TTC549 (cell line): Measurements from ENCODE around the gene PRDX1.
"Not testable (repeated sequence)": the region's sequence is repeated elsewhere in the genome, so short reads cannot be mapped to it uniquely, and the experiment has no call there.

Experiments
- FAIRE-seq: peaks from 2 replicates; lab custom pipeline; 2012; peaks lifted over from hg19 to GRCh38; lab: Jason Lieb, UNC

Gene PRDX1

DNA sequence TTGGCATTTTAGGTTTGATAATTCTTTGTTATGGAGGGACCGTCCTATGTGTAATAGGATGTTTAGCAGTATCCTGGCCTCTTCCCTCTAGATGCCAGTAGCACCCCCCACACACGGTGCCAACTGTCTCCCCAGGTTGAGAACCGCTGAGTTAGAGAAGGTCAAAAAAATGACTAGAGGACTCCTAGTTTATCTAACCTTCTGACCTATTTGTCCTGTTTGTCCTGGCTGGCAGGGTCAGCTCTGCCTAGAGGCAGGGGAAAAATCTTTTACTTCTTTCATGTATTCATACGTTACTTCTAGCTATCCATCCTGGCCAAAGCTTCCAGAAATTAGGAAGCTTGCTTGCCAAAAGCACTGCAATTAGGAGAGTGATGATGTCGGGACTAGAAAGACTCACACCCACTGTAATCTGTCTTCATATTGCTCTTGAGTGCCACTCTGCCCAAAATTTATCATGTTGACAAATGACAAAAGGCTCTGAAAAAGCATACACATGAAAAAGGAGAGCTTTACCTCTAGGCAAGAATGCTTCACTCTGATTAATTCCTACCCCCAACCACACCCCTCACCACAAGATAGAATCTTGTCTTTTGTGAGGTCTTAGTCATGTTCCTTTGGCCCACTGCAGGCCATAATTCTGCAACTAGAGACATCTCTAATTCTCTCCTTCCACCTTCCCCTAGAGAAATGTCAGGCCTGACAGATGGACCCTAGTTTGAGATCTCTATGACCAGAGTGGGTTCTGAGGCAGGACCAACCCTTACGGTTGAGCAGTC is 14.5 kb upstream of the PRDX1 start:
- no peak for FAIRE-seq

DNA sequence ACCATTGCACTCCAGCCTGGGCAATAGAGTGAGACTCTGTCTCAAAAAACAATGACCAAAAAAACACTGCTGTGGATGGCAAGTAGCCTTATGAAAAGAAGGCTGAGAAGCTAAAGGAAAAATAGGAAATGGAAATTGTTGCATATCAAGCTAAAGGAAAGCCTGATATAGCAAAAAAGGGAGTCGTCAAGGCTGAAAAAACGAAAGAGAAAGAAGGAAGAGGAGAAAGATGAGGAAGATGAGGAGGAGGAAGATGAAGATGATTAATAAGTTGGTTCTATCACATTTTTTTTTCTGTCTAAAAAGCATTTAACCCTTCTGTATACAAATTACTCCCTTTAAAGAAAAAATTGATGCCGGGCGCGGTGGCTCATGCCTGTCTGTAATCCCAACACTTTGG is 10.2 kb upstream of the PRDX1 start:
- no peak for FAIRE-seq

DNA sequence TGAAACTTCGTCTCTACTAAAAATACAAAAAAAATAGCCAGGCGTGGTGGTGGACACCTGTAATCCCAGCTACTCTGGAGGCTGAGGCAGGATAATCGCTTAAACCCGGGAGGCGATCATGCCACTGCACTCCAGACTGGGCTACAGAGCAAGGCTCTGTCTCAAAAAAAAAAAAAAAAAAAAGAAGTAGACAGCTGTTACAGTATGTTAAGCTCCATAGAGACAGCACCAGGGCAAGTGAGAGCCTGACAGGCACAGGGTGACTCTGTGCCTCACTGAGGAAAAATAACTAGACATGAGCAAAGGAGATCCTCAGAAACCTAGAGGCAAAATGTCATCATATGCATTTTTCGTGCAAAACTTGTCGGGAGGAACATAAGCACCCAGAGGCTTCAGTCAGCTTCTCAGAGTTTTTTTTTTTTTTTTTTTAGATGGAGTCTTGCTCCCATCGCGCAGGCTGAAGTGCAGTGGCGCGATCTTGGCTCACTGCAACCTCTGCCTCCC is 9.0 kb upstream of the PRDX1 start:
- no peak for FAIRE-seq

DNA sequence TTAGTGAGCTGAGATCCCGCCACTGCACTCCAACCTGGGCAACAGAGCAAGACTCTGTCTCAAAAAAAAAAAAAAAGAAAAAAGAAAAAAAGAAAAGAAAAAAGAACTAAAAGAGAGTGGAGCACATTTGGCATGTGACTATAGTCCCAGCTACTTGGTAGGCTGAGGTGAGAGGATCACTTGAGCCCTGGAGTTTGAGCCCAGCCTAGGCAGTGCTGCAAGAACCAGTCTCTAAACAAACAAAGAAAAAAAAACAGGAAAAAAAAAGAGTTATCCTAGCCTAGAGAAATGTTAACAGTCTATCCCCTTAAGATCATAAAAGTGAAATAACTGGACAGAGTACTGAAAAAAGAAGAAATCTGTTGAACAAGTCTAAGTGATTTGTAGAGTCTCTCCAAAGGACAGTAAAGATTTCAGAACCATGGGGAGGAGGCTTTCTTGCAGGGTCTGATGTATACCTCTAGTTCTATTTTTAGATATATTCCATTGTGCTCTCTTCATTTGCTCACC is 4.5 kb upstream of the PRDX1 start:
- no peak for FAIRE-seq

DNA sequence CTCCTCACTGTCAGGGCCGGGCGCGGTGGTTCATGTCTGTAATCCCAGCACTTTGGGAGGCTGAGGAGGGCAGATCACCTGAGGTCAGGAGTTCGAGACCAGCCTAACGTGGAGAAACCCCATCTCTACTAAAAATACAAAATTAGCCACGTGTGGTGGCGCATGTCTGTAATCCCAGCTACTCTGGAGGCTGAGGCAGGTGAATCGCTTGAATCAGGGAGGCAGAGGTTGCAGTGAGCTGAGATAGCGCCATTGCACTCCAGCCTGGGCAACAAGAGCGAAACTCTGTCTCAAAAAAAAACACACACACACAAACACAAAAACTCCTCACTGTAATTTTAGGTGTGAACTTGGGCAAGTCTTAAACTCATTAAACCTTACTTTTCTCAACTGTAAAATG is 2.3 kb upstream of the PRDX1 start:
- not testable (repeated sequence) for FAIRE-seq

DNA sequence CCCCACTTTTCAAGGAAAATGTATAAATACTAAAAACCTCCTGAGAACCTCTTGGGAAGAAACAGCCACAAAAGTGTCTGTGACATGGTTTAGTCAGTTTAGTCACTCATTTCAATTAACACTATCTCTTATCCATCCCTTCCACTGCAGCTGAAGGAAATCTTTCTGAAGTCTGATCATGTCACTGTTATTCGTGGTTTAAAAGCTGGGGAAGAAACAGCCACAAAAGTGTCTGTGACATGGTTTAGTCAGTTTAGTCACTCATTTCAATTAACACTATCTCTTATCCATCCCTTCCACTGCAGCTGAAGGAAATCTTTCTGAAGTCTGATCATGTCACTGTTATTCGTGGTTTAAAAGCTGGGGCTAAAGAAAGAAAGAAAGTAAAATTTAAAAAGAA is 1.8 kb upstream of the PRDX1 start:
- not testable (repeated sequence) for FAIRE-seq

DNA sequence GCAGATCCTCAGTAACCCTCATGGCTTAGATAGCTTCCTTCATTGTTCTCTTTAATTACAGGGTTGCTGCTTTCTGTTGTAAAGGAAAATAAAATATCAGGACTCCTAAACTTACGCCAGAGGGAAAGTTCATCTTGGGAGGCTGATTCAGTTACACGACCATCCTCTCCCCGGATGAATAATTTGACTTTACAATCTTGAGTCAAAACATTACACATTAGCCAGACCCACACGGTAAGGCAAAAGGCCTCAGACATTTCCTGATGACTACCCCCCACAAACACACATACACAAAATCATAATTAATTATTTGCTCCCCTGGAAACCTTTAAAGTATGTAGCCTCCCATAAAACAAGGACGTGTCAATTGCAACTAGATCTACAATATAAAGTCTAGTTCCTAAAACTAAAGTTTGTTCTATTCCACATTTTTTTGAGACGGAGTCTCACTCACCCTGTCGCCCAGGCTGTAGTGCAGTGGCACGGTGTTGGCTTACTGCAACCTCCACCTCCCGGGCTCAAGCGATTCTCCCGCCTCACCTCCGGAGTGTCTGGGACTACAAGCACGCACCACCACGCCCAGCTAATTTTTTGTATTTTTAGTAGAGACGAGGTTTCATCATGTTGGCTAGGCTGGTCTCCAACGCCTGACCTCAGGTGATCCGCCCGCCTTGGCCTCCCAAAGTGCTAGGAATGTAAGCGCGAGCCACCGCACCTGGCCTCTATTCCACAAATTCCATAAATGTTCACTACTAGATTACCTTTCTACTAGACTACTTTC is 830 bp upstream of the PRDX1 start:
- FAIRE-seq, result no peak

DNA sequence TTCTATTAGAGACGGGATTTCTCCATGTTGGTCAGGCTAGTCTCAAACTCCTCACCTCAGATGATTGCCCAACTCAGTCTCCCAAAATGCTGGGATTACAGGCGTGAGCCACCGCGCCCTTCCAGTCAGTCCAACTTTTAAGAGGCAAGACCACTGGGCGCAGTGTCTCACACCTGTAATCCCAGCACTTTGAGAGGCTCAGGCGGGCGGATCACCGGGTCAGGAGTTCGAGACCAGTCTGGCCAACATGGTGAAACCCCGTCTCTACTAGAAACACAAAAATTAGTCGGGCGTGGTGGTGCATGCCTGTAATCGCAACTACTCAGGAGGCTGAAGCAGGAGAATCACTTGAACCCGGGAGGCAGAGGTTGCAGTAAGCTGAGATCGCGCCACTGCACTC is 1.9 kb downstream of the PRDX1 start:
- FAIRE-seq, result not testable (repeated sequence)

DNA sequence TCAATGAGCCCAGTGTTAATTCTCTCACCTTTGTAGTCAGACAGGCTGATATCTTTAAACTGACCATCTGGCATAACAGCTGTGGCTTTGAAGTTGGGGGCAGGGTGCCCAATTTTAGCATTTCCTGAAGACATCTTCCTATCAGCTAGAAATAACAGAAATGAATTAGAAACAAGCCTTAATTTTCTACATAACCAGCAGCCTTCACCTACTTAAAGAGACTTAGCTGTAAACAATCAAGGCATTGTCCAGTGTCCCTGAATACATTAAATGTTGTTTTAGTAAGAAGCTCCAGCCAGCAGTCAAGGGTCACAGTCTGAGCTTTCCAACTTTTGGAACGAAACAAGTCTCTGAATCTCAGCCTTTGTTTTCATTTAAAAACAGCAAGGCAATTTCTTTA is 2.8 kb downstream of the PRDX1 start:
- no peak for FAIRE-seq

DNA sequence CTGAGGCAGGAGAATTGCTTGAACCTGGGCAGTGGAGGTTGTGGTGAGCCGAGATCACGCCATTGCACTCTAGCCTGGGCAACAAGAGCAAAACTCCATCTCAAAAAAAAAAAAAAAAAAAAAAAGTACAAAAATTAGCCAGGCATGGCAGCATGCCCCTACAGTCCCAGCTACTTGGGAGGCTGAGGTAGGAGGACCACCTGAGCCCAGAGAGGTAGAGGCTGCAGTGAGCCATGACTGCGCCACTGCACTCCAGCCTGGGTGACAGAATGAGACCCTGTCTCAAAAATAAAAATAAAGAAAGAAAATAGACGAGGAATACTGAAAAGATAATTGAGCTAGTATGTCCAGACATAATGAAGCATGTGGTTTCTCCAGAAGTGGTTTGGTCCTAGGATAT is 3.3 kb downstream of the PRDX1 start:
- not testable (repeated sequence) for FAIRE-seq

DNA sequence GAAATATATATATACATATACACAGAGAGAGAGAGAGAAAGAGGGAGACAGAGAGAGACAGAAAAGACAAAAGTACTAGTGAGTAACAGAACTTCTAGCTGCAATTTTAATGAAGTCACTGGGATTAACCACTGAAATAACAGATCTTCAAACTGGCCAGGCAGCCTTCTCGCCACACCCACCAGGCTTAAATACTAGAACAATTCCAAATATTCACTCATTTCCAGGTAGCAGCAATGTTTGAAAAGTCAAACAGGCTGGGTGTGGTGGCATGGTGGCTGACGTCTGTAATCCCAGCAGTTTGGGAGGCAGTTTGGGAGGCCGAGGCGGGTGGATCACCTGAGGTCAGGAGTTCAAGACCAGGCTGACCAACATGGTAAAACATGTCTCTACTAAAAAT is 5.2 kb downstream of the PRDX1 start:
- FAIRE-seq, result no peak

DNA sequence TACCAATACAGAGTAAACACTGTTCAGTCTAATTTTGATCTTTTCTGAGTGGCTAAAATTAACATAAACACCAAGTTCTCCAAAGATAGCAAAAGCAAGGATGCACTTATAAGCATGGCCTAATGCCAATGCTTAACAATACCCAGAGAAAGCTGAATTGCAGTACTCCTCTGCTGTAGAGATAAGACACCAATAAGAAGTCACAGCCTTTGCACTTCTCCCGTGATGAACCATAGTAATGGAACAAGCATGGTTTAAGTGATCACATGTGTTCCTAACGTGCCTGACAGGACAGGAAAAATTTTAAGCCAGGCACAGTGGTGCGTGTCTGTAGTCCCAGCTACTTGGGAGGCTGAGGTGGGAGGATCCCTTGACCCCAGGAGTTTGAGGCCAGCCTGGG is 5.6 kb downstream of the PRDX1 start:
- no peak for FAIRE-seq

DNA sequence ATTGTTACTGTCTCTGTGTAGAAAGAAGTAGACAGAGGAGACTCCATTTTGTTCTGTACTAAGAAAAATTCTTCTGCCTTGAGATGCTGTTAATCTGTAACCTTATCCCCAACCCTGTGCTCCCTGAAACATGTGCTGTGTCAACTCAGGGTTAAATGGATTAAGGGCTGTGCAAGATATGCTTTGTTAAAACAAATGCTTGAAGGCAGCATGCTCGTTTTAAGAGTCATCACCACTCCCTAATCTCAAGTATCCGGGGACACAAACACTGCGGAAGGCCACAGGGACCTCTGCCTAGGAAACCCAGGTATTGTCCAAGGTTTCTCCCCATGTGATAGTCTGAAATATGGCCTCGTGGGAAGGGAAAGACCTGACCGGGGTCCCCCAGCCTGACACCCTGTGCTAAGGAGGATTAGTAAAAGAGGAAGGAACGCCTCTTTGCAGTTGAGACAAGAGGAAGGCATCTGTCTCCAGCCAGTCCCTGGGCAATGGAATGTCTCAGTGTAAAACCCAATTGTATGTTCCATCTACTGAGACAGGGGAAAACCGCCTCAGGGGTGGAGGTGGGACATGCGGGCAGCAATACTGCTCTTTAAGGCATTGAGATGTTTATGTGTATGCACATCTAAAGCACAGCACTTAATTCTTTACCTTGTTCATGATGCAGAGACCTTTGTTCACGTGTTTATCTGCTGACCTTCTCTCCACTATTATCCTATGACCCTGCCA is 8.0 kb downstream of the PRDX1 start:
- FAIRE-seq, result not testable (repeated sequence)

DNA sequence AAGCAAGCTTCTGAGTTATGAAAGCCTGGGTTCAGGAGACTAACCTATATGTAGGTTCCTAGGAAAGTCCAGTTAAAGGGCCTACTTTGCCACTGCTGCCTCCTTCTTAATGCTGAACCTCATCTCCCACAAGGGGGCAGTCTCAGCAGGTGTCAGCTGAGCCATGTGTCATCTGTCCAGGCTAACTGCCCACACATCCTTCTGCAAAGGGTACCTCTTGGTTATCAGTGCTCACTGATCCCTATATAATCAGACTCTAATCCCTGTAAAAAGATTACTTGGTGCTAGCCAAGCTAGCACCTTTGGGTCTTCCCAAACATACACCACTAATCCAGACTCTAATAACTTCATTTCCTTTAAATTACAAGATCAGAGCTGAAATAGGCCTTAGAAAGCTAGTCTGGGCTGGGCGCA is 9.0 kb downstream of the PRDX1 start:
- FAIRE-seq, result no peak

DNA sequence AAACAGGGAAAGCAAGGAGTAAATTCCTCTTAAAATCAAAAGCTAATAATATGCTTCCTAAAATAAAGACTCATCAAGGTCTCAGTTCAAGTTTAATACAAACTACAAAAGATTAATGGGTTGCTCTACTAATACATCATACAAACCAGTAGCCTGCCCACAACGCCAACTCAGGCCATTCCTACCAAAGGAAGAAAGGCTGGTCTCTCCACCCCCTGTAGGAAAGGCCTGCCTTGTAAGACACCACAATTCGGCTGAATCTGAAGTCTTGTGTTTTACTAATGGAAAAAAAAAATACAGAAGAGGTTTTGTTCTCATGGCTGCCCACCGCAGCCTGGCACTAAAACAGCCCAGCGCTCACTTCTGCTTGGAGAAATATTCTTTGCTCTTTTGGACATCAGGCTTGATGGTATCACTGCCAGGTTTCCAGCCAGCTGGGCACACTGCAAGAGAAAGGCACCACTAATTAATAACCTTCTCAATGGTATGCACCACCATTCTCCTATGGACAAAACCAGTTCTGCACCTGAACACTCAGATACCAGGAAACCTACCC is 10.6 kb downstream of the PRDX1 start:
- FAIRE-seq, result no peak

DNA sequence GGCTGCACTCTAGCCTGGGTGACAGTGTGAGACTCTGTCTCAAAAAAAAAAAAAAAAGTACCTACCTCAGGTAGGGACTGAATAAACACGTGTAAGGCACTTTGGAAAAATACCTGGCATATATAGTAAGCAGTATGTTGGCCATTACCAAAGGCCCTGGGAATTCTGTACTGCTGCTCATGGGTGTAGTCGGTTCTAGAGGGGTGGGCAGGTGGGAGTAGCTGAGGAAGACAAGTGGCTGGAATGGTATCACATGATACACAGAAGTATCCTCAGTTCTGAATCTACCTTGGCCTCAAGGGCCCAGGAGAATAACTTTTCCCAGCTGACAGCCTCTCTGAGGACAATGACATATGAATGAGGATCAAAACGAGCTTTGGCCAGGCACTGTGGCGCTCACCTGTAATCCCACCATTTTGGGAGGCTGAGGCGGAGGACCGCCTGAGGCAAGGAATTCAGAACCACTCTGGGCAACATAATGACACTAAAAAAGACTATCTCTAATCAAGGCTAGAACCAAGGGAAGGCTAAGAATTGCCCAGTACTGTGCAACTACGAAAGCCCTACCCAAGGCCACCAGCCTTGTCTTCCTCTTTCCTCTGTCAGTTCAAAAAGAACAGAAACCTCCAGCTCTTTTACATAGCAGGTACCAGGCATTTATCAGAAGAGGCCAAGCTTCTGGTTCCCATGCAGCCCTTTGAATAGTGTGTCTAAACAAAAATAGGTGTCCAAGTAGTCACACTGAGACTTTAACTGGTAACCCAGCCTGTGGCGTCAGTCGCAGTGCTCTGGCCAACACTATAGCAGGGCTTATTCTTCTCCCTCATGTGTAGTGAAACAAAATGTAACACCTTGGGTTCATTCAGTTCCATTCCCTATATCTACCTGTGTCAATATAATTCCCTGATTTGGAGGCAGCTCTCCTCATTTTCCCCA is 11.4 kb downstream of the PRDX1 start:
- FAIRE-seq, result no peak

DNA sequence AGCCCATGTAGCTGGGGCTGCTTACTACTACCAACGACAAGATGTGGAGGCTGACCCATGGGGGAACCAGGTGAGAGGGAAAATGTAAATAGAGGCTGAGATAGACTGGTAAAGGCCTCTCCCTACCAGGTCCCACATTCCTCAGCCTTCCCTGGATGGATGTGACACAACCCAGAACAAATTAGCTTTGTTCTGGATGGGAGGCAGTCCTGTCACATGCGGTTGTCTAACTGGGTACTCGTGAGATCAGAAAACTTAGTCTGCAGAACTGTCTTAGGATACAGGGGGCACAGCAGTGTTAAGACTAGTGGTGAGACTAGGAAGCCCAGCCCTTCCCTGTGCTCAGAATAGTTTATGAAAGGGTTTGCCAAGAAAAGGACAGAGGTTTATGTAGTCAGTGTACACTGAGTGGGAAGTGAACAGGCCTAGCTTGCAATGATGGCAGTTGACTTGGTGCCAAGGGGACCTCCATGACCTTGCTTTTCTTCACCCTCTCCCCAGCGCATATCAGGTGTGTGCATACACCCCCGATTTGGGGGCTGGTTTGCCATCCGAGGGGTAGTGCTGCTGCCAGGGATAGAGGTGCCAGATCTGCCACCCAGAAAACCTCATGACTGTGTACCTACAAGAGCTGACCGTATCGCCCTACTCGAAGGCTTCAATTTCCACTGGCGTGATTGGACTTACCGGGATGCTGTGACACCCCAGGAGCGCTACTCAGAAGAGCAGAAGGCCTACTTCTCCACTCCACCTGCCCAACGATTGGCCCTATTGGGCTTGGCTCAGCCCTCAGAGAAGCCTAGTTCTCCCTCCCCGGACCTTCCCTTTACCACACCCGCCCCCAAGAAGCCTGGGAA is 13.2 kb downstream of the PRDX1 start:
- FAIRE-seq, result no peak

DNA sequence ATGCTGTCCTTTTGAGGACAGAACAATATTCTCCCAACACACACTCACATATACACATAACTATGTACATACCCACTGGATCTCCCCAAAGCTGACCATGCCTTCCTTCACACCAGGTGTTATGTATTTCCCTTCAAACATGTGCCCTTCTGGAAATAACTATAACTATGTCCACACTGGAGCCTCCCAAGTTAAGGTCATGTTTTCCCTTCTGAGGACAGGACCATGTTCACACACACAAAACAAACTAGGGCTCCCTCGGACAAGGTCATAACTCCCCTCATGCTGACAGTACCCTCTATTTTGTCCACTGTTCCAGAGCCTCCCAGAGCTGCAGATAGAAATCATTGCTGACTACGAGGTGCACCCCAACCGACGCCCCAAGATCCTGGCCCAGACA is 13.8 kb downstream of the PRDX1 start:
- FAIRE-seq, result no peak

DNA sequence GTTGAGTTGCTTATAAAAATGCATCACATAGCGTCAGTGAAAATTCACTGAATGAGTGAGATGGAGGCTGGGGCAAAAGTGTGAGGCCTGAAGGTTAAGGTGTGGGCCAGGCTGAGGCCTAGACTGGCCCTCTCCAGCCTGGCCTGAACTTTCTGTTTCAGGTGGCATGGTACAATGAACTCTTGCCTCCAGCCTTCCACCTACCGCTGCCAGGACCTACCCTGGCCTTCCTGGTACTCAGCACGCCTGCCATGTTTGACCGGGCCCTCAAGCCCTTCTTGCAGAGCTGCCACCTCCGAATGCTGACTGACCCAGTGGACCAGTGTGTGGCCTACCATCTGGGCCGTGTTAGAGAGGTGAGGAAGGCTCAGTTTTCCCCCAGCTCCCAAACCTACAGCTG is 14.5 kb downstream of the PRDX1 start:
- no peak for FAIRE-seq
